Measurements from ENCODE around the gene ATP10A. TPM values are rescaled to one million over a fixed set of nuclear protein-coding genes. Genes with fewer than 3 reads are reported as not detected.

ATP10A gene
- total RNA-seq, 2 experiments from 2014 or later = 0.06 TPM; not detected in 1

GRCh38 chr15:25670621-25671020, 192.5 kb downstream of the ATP10A start:
- Histone ChIP-seq H3K4me3 (ENCODE audit: low read depth, low read length, poor library complexity, severe bottlenecking) (no peak overlapping the region), H3K79me2 (ENCODE audit: insufficient read depth, low read depth, low read length) (no peaks in the 10 kb centered on the region), H4K20me1 (ENCODE audit: insufficient read depth, low read length) (no peaks in the 10 kb centered on the region), H3K27ac (ENCODE audit: low read depth, low read length, poor library complexity, severe bottlenecking) (no peak overlapping the region), H3K9me3 (ENCODE audit: low read length) (no peaks in the 10 kb centered on the region), H3K4me1 (ENCODE audit: insufficient read depth, low read length, poor library complexity, severe bottlenecking) (no peaks in the 10 kb centered on the region), H3K36me3 (ENCODE audit: insufficient read depth, low read length) (no peaks in the 10 kb centered on the region), H3K4me2 (ENCODE audit: low read length) (no peak overlapping the region), H3K9me2 (ENCODE audit: insufficient read depth, low read length) (no peaks in the 10 kb centered on the region), H2AFZ (ENCODE audit: low read length) (no peak overlapping the region)
- intact Hi-C loops (cut with micrococcal nuclease; ENCODE audit: unreplicated experiment) = no loop called here
- BruUV-seq (replicated peaks) = no TSS peak
- CTCF ChIA-PET (ENCODE audit: unreplicated experiment) = no interaction called here
- DNase-seq (ENCODE audit: low spot score) = no peak
- POLR2A ChIA-PET = no interaction called here
- TF ChIP-seq CTCF (conservative IDR thresholded peaks at IDR 0.05; ENCODE audit: low read length) (no peak), EZH2phosphoT487 (IDR thresholded peaks at IDR 0.05; ENCODE audit: borderline replicate concordance, low read depth, low read length) (no peak)

- Histone ChIP-seq H3K9me3 (ENCODE audit: low read length) (no peaks in the 10 kb centered on the region), H3K9me2 (ENCODE audit: insufficient read depth, low read length) (no peaks in the 10 kb centered on the region), H4K20me1 (ENCODE audit: insufficient read depth, low read length) (no peaks in the 10 kb centered on the region), H2AFZ (ENCODE audit: low read length) (no peak overlapping the region), H3K36me3 (ENCODE audit: insufficient read depth, low read length) (no peaks in the 10 kb centered on the region), H3K4me2 (ENCODE audit: low read length) (no peak overlapping the region), H3K4me1 (ENCODE audit: insufficient read depth, low read length, poor library complexity, severe bottlenecking) (no peaks in the 10 kb centered on the region), H3K4me3 (ENCODE audit: low read depth, low read length, poor library complexity, severe bottlenecking) (no peak overlapping the region), H3K79me2 (ENCODE audit: insufficient read depth, low read depth, low read length) (no peaks in the 10 kb centered on the region), H3K27ac (ENCODE audit: low read depth, low read length, poor library complexity, severe bottlenecking) (no peak overlapping the region)
- intact Hi-C loops (cut with micrococcal nuclease; ENCODE audit: unreplicated experiment) = no loop called here
- no peak for DNase-seq (ENCODE audit: low spot score)
- CTCF ChIA-PET (ENCODE audit: unreplicated experiment) = no interaction called here
- POLR2A ChIA-PET = no interaction called here
- BruUV-seq (replicated peaks) = no TSS peak
- TF ChIP-seq EZH2phosphoT487 (IDR thresholded peaks at IDR 0.05; ENCODE audit: borderline replicate concordance, low read depth, low read length) = no peak
- no peak for TF ChIP-seq CTCF (conservative IDR thresholded peaks at IDR 0.05; ENCODE audit: low read length)
Observed at GRCh38 chr15:25670025-25670554, 193.0 kb downstream of the ATP10A start.

GRCh38 chr15:25668901-25669300, 194.2 kb downstream of the ATP10A start:
- Histone ChIP-seq H2AFZ (ENCODE audit: low read length) (no peak overlapping the region), H3K4me1 (ENCODE audit: insufficient read depth, low read length, poor library complexity, severe bottlenecking) (no peaks in the 10 kb centered on the region), H3K4me3 (ENCODE audit: low read depth, low read length, poor library complexity, severe bottlenecking) (no peak overlapping the region), H3K79me2 (ENCODE audit: insufficient read depth, low read depth, low read length) (no peaks in the 10 kb centered on the region), H3K36me3 (ENCODE audit: insufficient read depth, low read length) (no peaks in the 10 kb centered on the region), H4K20me1 (ENCODE audit: insufficient read depth, low read length) (no peaks in the 10 kb centered on the region), H3K9me2 (ENCODE audit: insufficient read depth, low read length) (no peaks in the 10 kb centered on the region), H3K27ac (ENCODE audit: low read depth, low read length, poor library complexity, severe bottlenecking) (no peak overlapping the region), H3K4me2 (ENCODE audit: low read length) (no peak overlapping the region), H3K9me3 (ENCODE audit: low read length) (no peaks in the 10 kb centered on the region)
- TF ChIP-seq EZH2phosphoT487 (IDR thresholded peaks at IDR 0.05; ENCODE audit: borderline replicate concordance, low read depth, low read length) = no peak
- TF ChIP-seq CTCF (conservative IDR thresholded peaks at IDR 0.05; ENCODE audit: low read length) = no peak
- intact Hi-C loops (cut with micrococcal nuclease; ENCODE audit: unreplicated experiment) = no loop called here
- ChIA-PET POLR2A (no interaction called here), CTCF (ENCODE audit: unreplicated experiment) (no interaction called here)
- no peak for DNase-seq (ENCODE audit: low spot score)
- BruUV-seq (replicated peaks) = no TSS peak
